CD4-positive, alpha-beta memory T cell (primary cell): ENCODE data around the gene GORASP1. TPM values are rescaled to one million over a fixed set of nuclear protein-coding genes. Genes with fewer than 3 reads are reported as not detected.

Experiments
- CTCF ChIA-PET: fragments of 350-600 bp; sonication (Branson Sonifier 250); formaldehyde crosslinking; loops from one replicate; lab custom pipeline; 2021; ENCODE audit warnings: inconsistent platforms; ENCODE audit not compliant: partially characterized antibody; lab: Charles Lee
- POLR2A ChIA-PET: fragments of 350-600 bp; sonication (Branson Sonifier 250); formaldehyde crosslinking; loops from one replicate; lab custom pipeline; 2021; ENCODE audit not compliant: partially characterized antibody; lab: Charles Lee
- DNase-seq, 5 donors: peaks; one replicate each; pipeline versions ENCODE4 v3.0.0 to v3.0.0-alpha.2; 2020 to 2022; ENCODE audit warnings: mixed read lengths in 1 of 5
- H3K27ac ChIP-seq: one replicate; pipeline ENCODE4 v1.7.0; 2013; ENCODE audit warnings: low read depth, low read length
- H3K27me3 ChIP-seq: 2 replicates; pipeline ENCODE4 v1.7.0; 2013; ENCODE audit warnings: mild to moderate bottlenecking, low read length, moderate library complexity; ENCODE audit not compliant: insufficient read depth
- H3K36me3 ChIP-seq: 2 replicates; pipeline ENCODE4 v1.7.0; 2013; ENCODE audit warnings: mild to moderate bottlenecking, low read length, moderate library complexity; ENCODE audit not compliant: insufficient read depth
- H3K4me1 ChIP-seq: 2 replicates; pipeline ENCODE4 v1.7.0; 2013; ENCODE audit warnings: mild to moderate bottlenecking, low read length, moderate library complexity; ENCODE audit not compliant: insufficient read depth
- H3K4me3 ChIP-seq, 2 donors: one replicate each; pipeline ENCODE4 v1.7.0; 2013; ENCODE audit warnings: low read length in 2 of 2, mild to moderate bottlenecking in 1 of 2
- H3K9me3 ChIP-seq, 2 donors: one replicate each; pipeline ENCODE4 v1.7.0; 2013; ENCODE audit warnings: low read length in 2 of 2, control low read depth in 1 of 2; ENCODE audit not compliant: control insufficient read depth in 1 of 2
- H3K27ac Mint-ChIP-seq, 7 donors: one replicate each; pipeline ENCODE4 v1.8.0; 2020 to 2021; ENCODE audit warnings: mixed read lengths in 7 of 7, mild to moderate bottlenecking in 6 of 7, inconsistent platforms in 3 of 7, moderate library complexity in 3 of 7
- H3K27me3 Mint-ChIP-seq, 2 donors: one replicate each; pipeline ENCODE4 v1.8.0; 2020 to 2021; ENCODE audit warnings: mixed read lengths in 2 of 2
- H3K36me3 Mint-ChIP-seq, 2 donors: one replicate each; pipeline ENCODE4 v1.8.0; 2020 to 2021; ENCODE audit warnings: mixed read lengths in 2 of 2, inconsistent platforms in 1 of 2, mild to moderate bottlenecking in 1 of 2
- H3K4me1 Mint-ChIP-seq, 4 donors: one replicate each; pipeline ENCODE4 v1.8.0; 2020 to 2021; ENCODE audit warnings: mixed read lengths in 4 of 4, mild to moderate bottlenecking in 1 of 4
- H3K4me3 Mint-ChIP-seq, 8 donors: one replicate each; pipeline ENCODE4 v1.8.0; 2020 to 2021; ENCODE audit warnings: mixed read lengths in 8 of 8, mild to moderate bottlenecking in 7 of 8, moderate library complexity in 6 of 8, inconsistent platforms in 3 of 8
- H3K9me3 Mint-ChIP-seq, 8 donors: one replicate each; pipeline ENCODE4 v1.8.0; 2020 to 2021; ENCODE audit warnings: mixed read lengths in 8 of 8, mild to moderate bottlenecking in 5 of 8, inconsistent platforms in 3 of 8, moderate library complexity in 1 of 8
- intact Hi-C: fragments of 100-400 bp; cut with micrococcal nuclease; formaldehyde crosslinking; loops from one replicate; pipeline ENCODE4 v1.15.1; 2023
- polyA plus RNA-seq, 2 donors: library from polyadenylated mRNA; unstranded; fragments of 300-500 nt; fragmentation: Illumina TruSeq; gene quantifications; one replicate each; pipeline ENCODE4 v1.2.3, GENCODE V29; 2021
- total RNA-seq, 2 experiments: library from RNA; stranded (reverse); gene quantifications; one replicate each; pipeline ENCODE4 v1.2.3, GENCODE V29; 2021

Gene GORASP1
- total and polyA plus RNA-seq, 4 experiments from 2014 or later, result 21.5 to 58.4 (median 39.6) TPM

DNA sequence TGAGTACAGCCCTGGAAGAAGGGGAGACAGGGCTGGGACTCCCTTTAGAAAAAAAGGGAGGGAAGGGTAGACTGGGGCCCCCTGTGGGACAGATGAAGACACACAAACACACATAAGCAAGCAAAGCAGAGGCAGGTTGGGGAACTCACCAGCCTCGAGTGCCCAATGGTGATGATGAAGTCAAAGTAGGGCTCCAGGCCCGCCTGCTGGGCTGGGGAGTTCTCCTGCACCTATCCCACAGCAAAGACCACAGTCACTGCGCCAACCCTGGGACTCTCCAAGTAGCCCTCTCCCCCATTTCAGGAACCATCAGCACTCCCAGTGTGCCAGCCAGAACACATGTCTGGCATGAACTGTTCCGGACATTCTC lies 4.1 kb downstream of the GORASP1 start:
- CTCF ChIA-PET, result interaction anchor here (14.8 kb wide), 1 partner anchor 186 kb away, joined by 170 read pairs; no protein-coding TSS in a partner anchor
- POLR2A ChIA-PET, result no interaction called here
- DNase-seq, result no peak
- H3K36me3 ChIP-seq, result peaks cover 25% of the 10 kb centered on the region
- Mint-ChIP-seq H3K27me3 (no peaks in the 10 kb centered on the region), H3K4me3 (peak overlapping the region in 1 of 8 donors; percentile 17), H3K9me3 (no peaks in the 10 kb centered on the region), H3K36me3 (peaks cover 0 to 31% of the 10 kb centered on the region in 2 donors), H3K4me1 (peaks cover 33 to 68% (median 52%) of the 10 kb centered on the region in 4 donors), H3K27ac (peak overlapping the region; percentile 27 to 85 (median 76))
- H3K4me3 ChIP-seq, result no peak overlapping the region
- H3K27me3 ChIP-seq, result no peaks in the 10 kb centered on the region
- no peaks in the 10 kb centered on the region for H3K9me3 ChIP-seq
- peaks cover 37% of the 10 kb centered on the region for H3K4me1 ChIP-seq
- H3K27ac ChIP-seq, result no peak overlapping the region
- intact Hi-C loops, result no loop called here

GRCh38 chr3:39102504-39103323 lies 4.7 kb downstream of the GORASP1 start:
- Histone ChIP-seq H3K36me3 (peaks cover 31% of the 10 kb centered on the region), H3K4me1 (peaks cover 31% of the 10 kb centered on the region), H3K27ac (no peak overlapping the region), H3K9me3 (no peaks in the 10 kb centered on the region), H3K27me3 (no peaks in the 10 kb centered on the region), H3K4me3 (no peak overlapping the region)
- Mint-ChIP-seq H3K4me3 (peak overlapping the region in 2 of 8 donors; percentile 24 to 73), H3K27ac (peak overlapping the region; percentile 74 to 85 (median 82)), H3K4me1 (peaks cover 28 to 62% (median 47%) of the 10 kb centered on the region in 4 donors), H3K36me3 (peaks cover 0 to 31% of the 10 kb centered on the region in 2 donors), H3K27me3 (no peaks in the 10 kb centered on the region), H3K9me3 (no peaks in the 10 kb centered on the region)
- CTCF ChIA-PET, result interaction anchor here (14.8 kb wide), 1 partner anchor 187 kb away, joined by 170 read pairs; no protein-coding TSS in a partner anchor
- intact Hi-C loops, result no loop called here
- POLR2A ChIA-PET, result no interaction called here
- DNase-seq, result no peak

GRCh38 chr3:39101022-39101689 lies 6.3 kb downstream of the GORASP1 start:
- Histone ChIP-seq H3K9me3 (no peaks in the 10 kb centered on the region), H3K4me3 (no peak overlapping the region), H3K4me1 (peaks cover 24% of the 10 kb centered on the region), H3K27ac (no peak overlapping the region), H3K36me3 (peaks cover 46% of the 10 kb centered on the region), H3K27me3 (no peaks in the 10 kb centered on the region)
- intact Hi-C loops, result loop anchor here (1.0 kb wide), 2 partner anchors 187 to 191 kb away; no protein-coding TSS in a partner anchor
- POLR2A ChIA-PET, result no interaction called here
- CTCF ChIA-PET, result interaction anchor here (0.6 to 14.8 kb wide), 7 partner anchors 9 to 189 kb away, joined by 3 to 170 read pairs (median 4); no protein-coding TSS in a partner anchor
- DNase-seq, result peak in 4 of 5 donors; percentile 47 to 50 (median 48)
- Mint-ChIP-seq H3K27me3 (no peaks in the 10 kb centered on the region), H3K36me3 (peaks cover 3 to 44% of the 10 kb centered on the region in 2 donors), H3K9me3 (no peaks in the 10 kb centered on the region), H3K27ac (peak overlapping the region in 6 of 7 donors; percentile 47 to 79 (median 58)), H3K4me1 (peaks cover 23 to 56% (median 39%) of the 10 kb centered on the region in 4 donors), H3K4me3 (no peak overlapping the region)

- Mint-ChIP-seq H3K27ac (peak overlapping the region in 1 of 7 donors; percentile 75), H3K27me3 (no peaks in the 10 kb centered on the region), H3K36me3 (peaks cover 6 to 49% of the 10 kb centered on the region in 2 donors), H3K9me3 (no peaks in the 10 kb centered on the region), H3K4me1 (peaks cover 16 to 50% (median 32%) of the 10 kb centered on the region in 4 donors), H3K4me3 (no peak overlapping the region)
- Histone ChIP-seq H3K9me3 (no peaks in the 10 kb centered on the region), H3K4me3 (no peak overlapping the region), H3K27ac (no peak overlapping the region), H3K4me1 (peaks cover 17% of the 10 kb centered on the region), H3K27me3 (no peaks in the 10 kb centered on the region), H3K36me3 (peaks cover 51% of the 10 kb centered on the region)
- ChIA-PET POLR2A (no interaction called here), CTCF (interaction anchor here (0.9 to 14.8 kb wide), 6 partner anchors 9 to 189 kb away, joined by 3 to 170 read pairs (median 4); no protein-coding TSS in a partner anchor)
- intact Hi-C loops, result no loop called here
- DNase-seq, result no peak
Measured at GRCh38 chr3:39100500-39100886, 6.9 kb downstream of the GORASP1 start.

DNA sequence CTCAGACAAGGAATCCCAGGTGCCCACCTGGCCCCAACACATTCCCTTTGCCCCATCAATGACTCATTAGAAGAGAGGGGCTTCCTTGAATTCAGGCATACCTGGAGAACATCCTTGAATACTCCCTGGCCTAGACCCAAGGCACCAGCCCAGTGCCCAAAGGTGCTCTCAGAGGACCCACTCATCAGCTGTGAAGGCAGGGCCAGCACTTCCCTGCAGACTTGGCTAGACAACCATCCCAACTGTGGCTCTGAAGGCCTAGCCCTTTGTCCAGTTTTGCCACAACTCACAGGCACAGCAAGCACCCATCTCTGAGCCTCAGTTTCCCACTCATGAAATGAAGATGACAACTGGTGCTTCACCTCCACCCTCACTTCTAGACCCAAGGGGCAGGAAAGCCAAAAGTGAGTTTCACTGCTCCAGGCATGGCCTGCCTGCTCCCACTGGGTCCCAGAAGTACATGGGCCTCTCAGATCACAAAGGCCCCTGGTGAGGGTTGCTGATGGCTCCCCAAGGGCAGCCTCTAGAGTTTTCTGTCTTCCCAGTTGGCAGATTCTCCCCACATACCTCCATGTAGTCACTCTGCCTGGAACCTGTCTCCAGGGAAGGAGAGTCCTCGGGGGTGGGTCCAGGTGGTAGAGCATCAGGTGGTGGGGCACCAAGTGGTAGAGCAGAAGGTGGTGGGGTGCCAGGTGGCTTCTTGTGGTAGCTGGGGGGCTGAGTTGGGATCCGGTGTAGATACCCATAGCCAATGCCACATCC lies 7.5 kb downstream of the GORASP1 start:
- Histone ChIP-seq H3K27me3 (no peaks in the 10 kb centered on the region), H3K27ac (no peak overlapping the region), H3K4me3 (no peak overlapping the region), H3K36me3 (peaks cover 56% of the 10 kb centered on the region), H3K9me3 (no peaks in the 10 kb centered on the region), H3K4me1 (peaks cover 11% of the 10 kb centered on the region)
- ChIA-PET CTCF (interaction anchor here (1.0 to 14.8 kb wide), 4 partner anchors 16 to 190 kb away, joined by 3 to 170 read pairs (median 4); no protein-coding TSS in a partner anchor), POLR2A (no interaction called here)
- DNase-seq, result no peak
- intact Hi-C loops, result no loop called here
- no peaks in the 10 kb centered on the region for H3K27me3 Mint-ChIP-seq
- no peak overlapping the region for H3K4me3 Mint-ChIP-seq
- peaks cover 12 to 55% of the 10 kb centered on the region in 2 donors for H3K36me3 Mint-ChIP-seq
- no peaks in the 10 kb centered on the region for H3K9me3 Mint-ChIP-seq
- H3K4me1 Mint-ChIP-seq, result peaks cover 11 to 44% (median 26%) of the 10 kb centered on the region in 4 donors
- H3K27ac Mint-ChIP-seq, result peak overlapping the region in 4 of 7 donors; percentile 17 to 75 (median 45)

DNA sequence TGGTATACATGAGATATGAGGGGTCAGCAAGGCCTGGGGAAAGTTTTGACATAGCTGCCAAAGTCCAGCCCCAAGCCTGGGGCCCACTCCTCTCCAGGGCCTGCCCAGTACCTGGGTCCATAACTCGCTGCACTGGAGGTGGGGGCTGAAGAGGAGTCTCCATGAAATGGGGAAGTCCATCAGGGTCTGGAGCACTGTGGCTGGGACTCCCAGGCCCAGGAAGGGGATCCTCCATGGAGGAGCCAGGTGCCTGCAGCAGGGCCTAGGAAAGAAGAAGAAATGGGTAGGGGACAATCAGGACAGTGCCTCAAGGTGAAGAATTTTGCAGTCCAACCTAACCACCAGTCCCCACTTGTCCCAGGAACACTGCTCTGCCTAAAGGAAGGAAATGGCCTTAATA lies 8.2 kb downstream of the GORASP1 start:
- H3K36me3 Mint-ChIP-seq, result peaks cover 15 to 60% of the 10 kb centered on the region in 2 donors
- CTCF ChIA-PET, result interaction anchor here (1.5 to 14.8 kb wide), 2 partner anchors 18 to 191 kb away, joined by 3 to 170 read pairs; no protein-coding TSS in a partner anchor

More for the DNA sequence above, 8.2 kb downstream of the GORASP1 start:
- Histone ChIP-seq H3K4me1 (peaks cover 6% of the 10 kb centered on the region), H3K9me3 (no peaks in the 10 kb centered on the region), H3K27me3 (no peaks in the 10 kb centered on the region), H3K4me3 (no peak overlapping the region), H3K36me3 (peaks cover 63% of the 10 kb centered on the region), H3K27ac (no peak overlapping the region)
- DNase-seq, result no peak
- Mint-ChIP-seq H3K27ac (peak overlapping the region in 4 of 7 donors; percentile 23 to 75 (median 40)), H3K4me3 (no peak overlapping the region), H3K4me1 (peaks cover 10 to 37% (median 21%) of the 10 kb centered on the region in 4 donors), H3K27me3 (no peaks in the 10 kb centered on the region), H3K9me3 (no peaks in the 10 kb centered on the region)
- POLR2A ChIA-PET, result no interaction called here
- intact Hi-C loops, result no loop called here
